NCI-H1048 (cell line): Measurements from ENCODE around the gene TRIM62.

Source experiments
- DNase-seq: peaks from one replicate; lab custom pipeline; 2025; lab: John Stamatoyannopoulos, UW

TRIM62 gene

DNA sequence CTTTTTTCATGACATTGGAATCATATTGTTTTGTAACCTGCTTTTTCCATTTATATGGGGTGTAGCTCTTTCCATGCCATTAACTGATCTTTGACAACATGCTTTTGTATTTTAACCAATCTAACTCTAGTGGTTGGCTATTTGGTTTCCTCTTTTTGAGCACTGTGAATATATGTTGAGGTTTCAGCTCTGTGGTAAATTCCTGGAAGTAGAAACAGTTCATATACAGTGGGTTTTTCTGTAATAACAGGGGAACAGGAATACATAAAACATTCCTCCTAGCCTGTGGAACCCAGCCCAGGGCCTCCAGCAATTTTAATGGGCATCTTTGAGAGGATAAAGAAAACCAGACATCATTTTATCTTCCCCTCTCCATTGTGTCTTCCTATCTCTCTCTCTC, 83.5 kb downstream of the TRIM62 start:
- DNase-seq: no peak

DNA sequence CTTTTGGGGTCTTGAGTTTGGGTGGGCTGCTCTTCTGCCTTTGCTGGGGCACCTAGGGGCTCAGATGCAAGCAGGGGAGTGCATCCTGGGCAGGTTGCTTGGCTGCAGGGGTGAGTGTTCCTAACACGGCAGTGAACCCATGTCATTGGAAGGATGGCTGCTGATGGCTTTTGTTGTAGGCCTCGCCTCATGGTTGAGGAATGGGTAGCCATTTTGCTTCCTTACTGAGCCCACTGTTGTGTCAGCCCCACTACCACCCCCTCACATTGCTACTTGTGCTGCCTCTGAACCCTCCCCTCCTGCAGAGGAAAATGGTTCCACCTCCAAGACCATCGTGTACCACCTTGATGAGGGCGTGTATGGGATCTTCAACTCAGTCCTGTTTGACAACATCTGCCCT, 84.1 kb downstream of the TRIM62 start:
- no peak for DNase-seq

- DNase-seq: no peak
Observed at GRCh38 chr1:33097137-33097611, 84.7 kb downstream of the TRIM62 start.

GRCh38 chr1:33096363-33097005, 85.4 kb downstream of the TRIM62 start:
- DNase-seq: no peak
